Activated effector memory CD4-positive, alpha-beta T cell treated with Interleukin-2 at 50 U/mL for 16 hours (primary cell): ENCODE results near the gene ITPKC.
"Not testable (repeated sequence)": the region's sequence is repeated elsewhere in the genome, so short reads cannot be mapped to it uniquely, and the experiment has no call there.

ENCODE experiments used
- DNase-seq: peaks from one replicate; pipeline ENCODE4 v3.0.0-alpha.2; 2020

The ITPKC gene

DNA sequence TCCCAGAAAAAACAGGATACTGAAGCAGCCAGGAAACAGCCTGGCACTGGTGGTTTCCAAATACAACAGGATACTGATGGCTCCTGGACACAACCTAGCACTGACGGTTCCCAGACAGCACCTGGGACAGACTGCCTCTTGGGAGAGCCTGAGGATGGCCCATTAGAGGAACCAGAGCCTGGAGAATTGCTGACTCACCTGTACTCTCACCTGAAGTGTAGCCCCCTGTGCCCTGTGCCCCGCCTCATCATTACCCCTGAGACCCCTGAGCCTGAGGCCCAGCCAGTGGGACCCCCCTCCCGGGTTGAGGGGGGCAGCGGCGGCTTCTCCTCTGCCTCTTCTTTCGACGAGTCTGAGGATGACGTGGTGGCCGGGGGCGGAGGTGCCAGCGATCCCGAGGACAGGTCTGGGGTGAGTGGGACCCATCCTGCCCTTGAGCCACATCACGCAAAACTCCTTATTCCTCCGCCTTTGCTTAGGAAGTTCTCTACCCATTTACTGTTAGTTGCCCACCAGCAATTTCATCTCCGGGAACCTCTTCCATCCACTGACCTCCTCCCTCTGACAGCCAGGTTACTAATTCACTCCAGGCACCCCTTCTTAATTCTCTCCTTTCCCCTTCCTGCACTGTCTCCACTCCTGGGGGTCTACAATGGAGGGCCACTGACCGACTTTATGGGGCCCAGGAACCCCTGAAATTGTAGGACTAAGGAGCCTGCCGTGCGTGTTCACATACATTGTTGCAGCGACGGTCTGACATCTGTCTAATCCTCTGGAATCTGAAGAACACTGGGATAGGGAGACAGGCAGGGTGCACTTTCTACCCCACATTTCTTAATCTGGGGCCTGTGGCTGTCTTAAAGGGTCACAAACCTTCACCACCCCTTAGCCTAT lies 1.2 kb downstream of the ITPKC start:
- no peak for DNase-seq

DNA sequence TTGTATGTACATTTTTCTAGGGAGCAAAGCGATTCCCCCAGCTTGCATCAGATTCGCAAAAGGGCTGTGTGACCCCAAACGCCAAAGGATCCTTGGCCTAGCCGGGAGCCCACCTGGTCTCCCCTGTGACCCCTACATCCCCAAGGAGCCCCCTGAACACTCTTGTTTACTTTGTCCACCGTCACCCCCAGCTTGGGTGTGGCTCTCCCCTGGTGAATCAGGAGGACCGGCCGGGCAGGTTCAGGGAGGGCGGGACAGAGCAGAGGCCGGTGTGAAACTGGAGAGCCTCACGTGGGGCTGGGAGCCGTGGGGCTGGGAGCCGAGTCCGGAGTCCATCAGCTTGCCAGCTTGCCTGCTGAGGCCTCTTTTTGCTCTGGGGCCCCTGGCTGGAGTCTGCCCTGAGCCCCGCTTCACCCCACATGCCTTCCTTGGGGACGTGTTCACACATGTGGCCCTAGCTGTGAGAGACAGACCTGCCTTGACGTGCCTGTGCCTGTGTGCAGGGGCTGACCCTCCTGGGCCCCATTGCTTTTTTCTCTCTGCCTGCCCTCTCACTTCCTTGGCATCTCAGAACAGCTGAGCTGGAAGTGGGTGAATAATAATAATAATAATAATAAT lies 2.0 kb downstream of the ITPKC start:
- DNase-seq = no peak

DNA sequence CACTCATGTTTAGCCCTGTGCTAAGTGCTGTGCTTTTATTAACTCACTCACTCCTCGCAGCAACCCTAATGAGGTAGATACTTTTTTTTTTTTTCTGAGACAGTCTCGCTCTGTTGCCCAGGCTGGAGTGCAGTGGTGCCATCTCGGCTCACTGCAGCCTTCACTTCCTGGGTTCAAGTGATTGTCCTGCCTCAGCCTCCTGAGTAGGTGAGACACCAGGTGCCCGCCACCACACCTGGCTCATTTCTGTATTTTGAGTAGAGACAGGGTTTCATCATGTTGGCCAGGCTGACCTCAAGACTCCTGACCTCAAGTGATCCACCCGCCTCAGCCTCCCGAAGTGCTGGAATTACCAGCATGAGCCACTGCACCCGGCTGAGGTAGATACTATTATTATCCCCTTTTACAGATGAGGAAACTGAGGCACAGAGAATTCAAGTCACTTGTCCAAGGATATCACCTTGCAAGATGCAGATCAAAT lies 2.5 kb downstream of the ITPKC start:
- no peak for DNase-seq

DNA sequence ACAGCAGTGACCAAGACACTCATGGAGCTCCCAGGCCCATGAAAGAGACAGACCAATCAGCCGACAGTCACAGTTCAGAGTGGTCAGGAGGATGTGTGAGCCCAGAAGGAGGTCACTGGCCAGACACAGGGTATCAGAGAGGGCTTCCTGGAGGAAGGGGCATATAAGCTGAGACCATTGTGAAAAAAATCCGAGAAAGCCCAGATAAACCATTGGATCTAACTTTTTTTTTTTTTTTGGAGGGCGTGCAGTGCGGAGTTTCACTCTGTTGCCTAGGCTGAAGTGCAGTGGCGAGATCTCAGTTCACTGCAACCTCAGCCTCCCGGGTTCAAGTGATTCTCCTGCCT lies 4.2 kb downstream of the ITPKC start:
- DNase-seq = no peak

DNA sequence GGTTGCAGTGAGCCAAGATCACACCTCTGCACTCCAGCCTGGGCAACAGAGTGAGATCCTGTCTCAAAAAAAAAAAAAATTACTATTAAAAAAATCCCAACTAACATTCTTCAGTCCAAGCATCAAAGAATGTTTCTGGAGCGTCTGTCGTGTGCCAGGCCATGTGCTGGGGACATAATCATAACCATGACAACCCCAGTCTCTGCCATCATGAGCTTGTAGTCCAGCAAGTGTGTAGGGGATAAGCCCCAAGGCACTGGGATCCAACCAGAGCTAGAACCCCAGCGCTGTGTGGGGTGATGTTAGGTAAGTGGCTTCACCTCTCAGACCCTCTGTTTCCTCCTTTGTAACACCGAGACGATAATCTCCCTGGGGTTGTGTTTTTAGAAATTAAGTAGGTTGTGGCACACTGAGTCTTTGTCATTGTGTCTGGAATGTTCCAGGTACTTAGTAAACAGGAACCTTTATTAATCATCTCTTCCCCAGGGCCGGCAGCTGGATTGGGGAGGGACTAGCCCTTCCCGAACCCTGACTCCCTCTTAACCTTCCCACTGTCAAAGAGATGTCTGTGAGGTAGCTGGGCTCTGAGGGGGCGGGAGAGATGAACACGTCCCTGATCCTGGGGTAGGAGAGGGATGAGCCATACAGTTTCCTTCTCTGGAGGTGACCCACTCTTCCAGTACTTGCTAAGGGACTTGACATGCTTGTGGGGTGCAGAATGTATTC lies 5.2 kb downstream of the ITPKC start:
- no peak for DNase-seq

DNA sequence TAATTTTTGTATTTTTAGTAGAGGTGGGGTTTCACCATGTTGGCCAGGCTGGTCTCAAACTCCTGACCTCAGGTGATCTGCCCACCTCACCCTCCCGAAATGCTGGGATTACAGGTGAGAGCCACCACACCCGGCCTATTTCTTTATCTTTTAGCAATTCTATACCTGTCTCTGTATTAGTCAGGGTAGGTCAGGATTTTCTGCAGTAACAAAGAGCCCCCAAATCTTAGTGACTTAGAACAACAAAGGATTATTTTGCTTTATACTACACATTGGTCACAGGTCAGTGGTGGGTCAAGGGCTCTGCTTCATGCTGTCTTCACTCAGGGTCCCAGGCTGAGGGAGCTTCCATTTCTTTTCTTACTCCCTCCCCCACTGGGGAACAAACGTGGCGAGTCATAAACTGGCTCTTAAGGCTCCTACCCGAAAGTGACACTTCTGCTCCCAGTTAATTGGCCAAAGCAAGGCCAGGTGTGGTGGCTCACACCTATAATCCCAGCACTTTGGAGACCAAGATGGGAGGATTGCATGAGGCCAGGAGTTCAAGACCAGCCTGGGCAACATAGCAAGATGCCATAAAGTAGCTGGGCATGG lies 6.8 kb downstream of the ITPKC start:
- no peak for DNase-seq

DNA sequence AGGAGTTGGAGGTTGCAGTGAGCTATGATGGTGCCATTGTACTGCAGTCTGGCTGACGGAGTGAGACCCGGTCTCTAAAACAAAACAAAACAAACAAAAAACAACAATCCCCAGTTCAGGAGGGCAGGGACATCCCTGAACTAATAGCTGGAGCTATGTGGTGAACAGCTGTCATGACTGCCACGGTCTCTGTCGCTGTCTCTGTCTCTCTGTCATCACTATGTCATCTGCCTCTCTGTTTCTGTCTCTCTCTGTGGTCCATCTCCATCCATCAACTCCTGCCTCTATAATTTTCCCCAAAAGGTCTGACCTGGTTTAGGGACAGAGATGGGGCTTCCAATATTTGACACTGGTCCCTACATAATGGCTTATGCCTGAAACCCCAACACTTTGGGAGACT lies 7.4 kb downstream of the ITPKC start:
- no peak for DNase-seq

DNA sequence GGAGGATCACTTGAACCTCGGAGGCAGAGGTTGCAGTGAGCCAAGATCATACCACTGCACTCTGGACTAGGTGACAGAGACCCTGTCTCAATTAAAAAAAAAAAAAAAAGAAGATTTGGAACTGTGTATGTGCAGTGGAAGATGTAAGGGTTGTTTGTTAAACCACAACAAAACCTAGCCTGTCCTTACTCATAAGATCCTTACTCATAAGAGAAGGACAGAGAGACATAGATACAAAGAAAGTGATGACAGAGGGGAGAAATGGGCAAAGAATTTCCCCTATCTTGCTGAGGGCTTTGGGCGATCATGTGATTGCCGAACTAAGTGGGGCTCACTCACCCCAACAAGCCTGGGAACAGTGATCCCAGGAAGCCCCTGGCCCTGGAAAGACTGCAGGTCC lies 7.9 kb downstream of the ITPKC start:
- DNase-seq = no peak

DNA sequence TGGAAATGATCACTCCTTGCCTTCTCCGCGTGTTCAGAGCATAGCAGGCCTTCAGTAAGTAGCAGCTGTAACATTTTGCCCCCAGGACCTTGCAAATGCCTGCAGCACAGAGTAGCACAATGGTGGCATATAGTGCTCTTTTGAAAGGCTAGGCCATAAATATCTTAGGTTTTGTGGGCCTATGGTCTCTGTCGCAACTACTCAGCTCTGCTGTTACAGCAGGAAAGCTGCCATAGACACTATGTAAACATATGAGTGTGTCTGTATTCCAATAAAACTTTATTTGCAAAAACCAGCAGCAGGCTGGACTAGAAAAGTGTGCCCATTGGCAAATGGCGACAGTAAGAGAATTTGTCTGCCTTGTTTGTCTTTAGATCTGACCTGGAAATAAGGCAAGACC lies 9.4 kb downstream of the ITPKC start:
- DNase-seq = no peak

DNA sequence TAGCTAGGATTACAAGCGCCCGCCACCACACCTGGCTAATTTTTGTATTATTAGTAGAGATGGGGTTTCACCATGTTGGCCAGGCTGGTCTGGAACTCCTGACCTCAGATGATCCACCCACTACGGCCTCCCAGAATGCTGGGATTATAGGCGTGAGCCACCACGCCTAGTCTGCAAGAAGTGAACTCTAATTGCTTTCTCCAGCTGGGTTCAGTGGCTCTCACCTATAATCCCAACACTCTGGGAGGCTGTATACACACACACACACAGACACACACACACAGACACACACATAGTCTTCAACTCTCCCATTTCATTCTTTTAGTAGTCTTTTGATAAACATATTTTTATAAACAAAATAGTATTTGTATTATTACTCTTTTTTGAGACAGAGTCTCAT lies 13.2 kb downstream of the ITPKC start:
- not testable (repeated sequence) for DNase-seq

DNA sequence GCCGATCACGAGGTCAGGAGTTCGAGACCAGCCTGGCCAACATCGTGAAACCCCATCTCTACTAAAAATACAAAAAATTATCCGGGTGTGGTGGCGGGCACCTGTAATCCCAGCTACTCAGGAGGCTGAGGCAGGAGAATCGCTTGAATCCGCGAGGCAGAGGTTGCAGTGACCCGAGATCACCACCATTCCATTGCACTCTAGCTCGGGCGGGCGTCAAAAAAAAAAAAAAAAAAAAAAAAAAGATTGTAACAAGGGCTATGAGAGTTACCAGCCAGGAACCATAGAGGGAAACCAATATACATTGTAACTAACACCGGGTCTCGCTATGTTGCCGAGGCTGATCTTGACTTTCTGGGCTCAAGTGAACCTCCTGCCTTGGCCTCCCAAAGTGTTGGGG lies 15.4 kb downstream of the ITPKC start:
- not testable (repeated sequence) for DNase-seq

DNA sequence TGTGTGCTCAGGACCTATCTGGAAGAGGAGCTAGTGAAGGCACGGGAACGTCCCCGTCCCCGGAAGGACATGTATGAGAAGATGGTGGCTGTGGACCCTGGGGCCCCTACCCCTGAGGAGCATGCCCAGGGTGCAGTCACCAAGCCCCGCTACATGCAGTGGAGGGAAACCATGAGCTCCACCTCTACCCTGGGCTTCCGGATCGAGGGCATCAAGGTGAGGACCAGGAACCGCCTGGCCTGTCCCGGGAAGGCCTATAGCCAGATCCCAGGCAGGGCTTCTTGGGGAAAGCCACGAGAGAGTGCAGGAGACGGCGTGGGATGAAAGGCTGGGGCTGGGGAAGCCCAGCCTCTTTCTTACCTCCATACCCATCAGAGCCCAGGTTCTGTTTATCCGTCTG lies 16.2 kb downstream of the ITPKC start:
- no peak for DNase-seq

DNA sequence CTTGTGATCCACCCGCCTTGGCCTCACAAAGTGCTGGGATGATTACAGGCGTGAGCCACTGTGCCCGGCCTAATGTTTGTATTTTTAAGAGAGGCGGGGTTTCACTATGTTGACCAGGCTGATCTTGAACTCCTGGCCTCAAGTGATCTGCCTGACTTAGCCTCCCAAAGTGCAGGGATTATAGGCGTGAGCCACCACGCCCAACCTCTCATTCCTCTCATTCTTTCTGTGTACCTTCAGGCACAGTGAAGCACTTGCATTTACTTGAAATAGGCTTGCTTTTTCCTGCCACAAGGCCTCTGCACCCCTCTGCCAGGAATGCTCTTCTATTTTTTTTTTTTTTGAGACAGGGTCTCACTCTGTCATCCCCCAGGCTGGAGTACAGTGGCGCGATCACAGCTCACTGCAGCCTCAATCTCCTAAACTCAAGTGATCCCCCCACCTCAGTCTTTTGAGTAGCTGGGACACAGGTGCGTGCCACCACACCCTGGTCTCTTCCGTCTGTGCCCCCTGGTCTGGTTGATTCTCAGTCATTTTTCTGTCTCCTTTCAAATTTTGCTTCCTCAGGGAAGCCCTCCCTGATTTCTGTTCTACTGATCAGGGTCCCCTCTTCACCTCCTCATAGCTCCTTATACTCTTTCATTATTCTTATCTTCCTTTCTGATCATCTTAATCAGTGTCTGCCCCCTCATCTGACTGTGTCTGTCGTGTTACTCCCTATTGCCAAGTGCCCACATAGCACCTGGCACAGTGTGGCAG lies 18.3 kb downstream of the ITPKC start:
- DNase-seq = no peak

DNA sequence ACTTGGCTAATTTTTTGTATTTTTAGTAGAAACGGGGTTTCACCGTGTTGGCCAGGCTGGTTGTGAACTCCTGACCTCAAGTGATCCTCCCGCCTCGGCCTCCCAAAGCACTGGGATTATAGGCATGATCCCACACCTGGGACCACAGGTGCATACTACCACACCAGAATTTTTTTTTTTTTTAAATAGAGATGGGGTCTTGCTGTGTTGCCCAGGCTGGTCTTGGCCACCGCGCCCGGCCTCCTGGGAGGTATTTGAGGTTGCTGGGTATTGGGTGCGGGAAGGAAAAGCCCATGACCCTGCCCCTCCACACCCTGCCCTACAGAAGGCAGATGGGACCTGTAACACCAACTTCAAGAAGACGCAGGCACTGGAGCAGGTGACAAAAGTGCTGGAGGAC lies 19.7 kb downstream of the ITPKC start:
- DNase-seq = no peak

DNA sequence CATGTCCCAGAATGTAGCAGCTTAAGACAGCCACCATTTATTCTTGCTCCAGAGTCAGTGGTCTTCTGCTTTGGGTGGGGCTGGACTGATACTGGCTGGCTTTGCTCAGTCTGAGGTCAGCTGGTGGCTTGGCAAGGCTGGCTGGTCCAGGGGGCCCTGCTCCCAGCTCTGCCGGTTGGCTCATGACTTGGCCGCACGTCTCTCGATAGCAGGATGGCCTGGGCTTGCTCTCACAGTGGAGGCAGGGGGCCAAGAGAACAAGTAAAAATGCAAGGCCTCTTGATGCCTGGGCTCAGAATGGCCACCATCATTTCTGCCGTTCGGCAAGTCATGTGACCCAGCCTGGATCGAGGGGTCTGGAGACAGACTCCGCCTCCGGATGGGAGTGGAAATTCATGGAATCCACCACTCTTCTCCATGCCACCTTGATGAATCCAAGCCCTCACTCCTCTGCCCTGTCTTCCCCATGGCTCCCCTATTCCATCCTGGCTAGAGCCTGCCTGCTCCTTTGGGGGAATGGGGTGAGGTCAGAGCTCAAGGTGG lies 20.3 kb downstream of the ITPKC start:
- DNase-seq = no peak

DNA sequence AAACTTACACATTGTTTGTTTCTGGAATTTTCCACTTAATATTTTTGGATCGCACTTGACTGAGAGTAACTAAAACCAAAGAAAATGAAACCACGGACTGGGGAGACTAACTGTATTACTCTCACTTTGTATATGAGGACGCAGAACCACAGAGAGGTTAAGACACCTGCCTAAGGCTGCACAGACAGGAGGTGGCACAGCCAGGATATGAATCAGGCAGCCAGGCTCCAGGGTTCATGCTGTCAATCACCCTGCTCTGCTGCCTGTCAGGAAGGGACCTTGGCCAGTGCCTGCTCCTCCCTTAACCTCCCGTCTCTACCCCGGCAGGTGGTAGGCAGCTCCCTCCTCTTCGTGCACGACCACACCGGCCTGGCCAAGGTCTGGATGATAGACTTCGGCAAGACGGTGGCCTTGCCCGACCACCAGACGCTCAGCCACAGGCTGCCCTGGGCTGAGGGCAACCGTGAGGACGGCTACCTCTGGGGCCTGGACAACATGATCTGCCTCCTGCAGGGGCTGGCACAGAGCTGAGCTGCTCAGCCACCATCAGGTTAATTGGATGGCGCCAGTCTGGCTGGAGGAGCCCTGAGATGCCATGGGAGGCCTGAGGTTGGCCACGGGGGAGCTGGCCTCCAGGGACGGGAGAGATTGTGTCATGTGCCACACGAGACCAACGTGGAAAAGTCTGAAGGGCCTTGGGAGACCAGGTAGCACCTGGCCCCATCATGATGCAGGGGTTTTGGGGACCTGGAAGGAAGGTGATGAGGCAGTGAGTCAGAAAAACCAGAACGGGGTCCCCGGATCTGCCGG lies 22.3 kb downstream of the ITPKC start:
- no peak for DNase-seq

DNA sequence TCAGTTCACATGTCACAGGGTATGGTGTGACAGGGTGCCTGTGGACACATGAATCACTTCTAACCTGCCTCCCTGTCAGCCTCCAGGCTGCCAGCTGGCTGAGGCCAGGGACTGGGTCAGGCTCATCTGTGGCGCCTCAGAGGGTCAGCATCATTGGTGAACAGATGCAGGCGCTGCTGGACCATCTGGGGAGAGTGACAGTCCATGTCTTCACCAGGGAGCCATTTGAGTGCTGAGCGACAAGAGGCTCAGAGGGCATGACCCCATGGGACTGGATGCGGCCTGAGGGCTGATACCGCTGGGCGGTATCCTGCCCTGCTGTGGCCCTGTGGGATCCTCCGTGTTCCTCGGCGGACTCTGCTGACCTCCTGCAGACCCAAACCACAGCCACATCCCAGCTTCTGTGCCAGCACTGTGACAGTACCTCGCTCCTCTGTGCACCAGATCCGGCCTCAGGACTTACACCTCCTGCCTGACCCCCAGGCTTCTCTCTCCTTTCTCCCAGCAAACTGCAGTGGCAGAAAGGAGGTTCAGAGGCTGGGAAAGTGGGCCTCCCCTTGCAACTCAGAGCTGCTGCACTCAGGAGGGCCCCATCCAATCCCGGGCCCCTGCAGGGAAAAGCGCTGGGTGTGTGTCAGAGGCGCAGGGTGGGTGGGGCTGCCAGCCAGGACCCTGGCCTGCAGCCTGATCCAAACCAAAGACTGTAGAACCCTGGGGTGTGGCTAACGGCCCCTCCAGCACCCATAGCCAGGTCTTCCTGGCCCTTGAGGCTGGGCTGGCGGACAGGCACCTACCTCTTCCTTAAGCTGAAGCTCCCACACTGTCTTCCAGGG lies 23.2 kb downstream of the ITPKC start:
- DNase-seq = no peak

DNA sequence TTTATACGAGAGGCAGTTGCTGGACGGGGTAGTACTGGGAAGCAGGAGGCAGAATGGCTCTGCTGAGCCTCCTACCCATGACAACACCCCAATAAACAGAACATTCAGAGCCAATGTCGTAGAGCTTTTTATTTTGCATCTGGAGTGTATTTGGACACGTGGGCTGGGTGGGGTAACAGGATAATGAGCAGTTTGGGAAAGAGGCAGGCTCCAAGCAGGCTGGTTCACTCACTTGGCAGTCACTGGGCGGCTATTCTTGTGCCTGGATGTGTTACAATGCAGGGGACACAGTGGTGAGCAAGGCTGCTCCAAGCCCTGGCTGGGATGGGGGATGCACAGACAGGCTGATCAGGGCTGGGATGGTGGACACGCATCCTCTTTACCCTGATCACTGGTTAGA lies 23.8 kb downstream of the ITPKC start:
- no peak for DNase-seq

DNA sequence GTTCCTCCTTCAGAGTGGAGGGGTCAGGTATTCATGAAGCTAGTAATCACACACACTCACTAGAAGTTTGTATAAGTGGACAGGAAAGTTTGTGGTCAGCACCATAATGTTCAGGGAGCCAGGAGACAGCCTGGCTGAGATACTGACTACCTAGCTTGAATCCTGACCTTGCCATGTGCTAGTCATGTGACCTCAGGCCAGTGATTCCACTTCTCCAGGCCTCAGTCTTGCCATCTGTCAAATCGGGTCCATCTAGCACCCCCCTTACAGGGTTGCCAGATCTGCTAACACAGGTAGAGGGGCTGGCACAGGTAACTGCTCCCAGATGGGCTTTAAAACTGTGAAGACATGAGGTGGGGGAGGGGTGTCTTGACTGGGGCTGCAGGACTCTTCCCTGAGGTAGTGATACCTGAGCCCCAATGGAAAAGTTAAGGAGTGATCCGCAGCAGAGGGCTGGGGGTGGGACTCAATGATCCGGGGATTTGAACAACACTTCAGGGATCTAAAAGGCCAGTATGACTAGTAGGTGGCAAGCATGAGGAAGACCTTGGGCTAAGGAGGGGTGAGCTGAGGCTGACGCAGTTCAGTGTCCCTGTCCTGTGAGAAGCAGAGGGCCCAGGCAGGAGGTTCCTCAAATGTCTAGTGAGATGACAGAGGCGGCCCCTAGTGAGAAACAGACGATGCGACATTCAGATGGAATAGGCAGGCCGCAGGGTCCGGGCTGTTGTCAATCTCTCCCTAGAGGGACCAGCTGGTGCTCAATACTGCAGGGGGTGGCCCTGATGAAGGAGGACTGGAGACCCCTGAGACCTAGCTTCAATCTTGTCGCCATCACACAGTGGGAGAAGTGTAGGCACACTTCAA lies 24.8 kb downstream of the ITPKC start:
- no peak for DNase-seq

DNA sequence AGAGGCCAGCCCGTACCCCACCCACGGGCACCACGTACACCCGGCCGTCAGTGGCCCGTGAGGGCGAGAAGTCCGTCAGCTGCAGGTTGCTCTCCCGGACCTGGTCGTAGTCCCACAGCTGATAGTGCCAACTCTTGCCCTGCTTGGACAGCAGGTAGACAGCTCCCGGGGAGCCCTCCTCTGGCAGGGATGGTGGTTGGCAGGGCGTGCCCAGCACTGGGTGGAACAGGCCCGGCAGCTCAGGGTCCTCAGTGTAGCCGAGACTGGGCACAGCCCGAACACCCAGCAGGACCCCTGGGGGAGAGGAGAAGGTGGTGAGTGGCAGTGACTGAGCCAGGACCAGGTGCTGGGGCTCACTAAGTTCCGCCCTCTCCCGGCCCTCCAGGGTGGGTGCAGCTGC lies 25.6 kb downstream of the ITPKC start:
- DNase-seq = no peak
